ENCODE results near the gene ACOT12. TPM values are rescaled to one million over a fixed set of nuclear protein-coding genes. Genes with fewer than 3 reads are reported as not detected.

ACOT12 gene
- total and polyA plus RNA-seq, 2 of the 13 experiments (the other 11 are each of a cell fraction or from before 2014, with no cell fraction given), result not detected

- TF ChIP-seq ZFP90 (CRISPR knock-in tag; IDR thresholded peaks at IDR 0.05; ENCODE audit: borderline replicate concordance) (no peak), HDAC1 (CRISPR knock-in tag; IDR thresholded peaks at IDR 0.05) (peak; percentile 98), RFXANK (CRISPR knock-in tag; IDR thresholded peaks at IDR 0.05) (no peak; the same call in 1 of the 2 replicates), FOXP1 (IDR thresholded peaks at IDR 0.05) (no peak), FOXP1 (CRISPR knock-in tag; IDR thresholded peaks at IDR 0.05) (0 out of 2 replicates have a peak, but pooled peaks have one; percentile 37), ZFX (CRISPR knock-in tag; IDR thresholded peaks at IDR 0.05; ENCODE audit: low read depth) (peak; percentile 86), MED1 (CRISPR knock-in tag; IDR thresholded peaks at IDR 0.05) (peak; percentile 34), RAD51 (IDR thresholded peaks at IDR 0.05; ENCODE audit: borderline replicate concordance) (no peak), ZNF556 (CRISPR knock-in tag; IDR thresholded peaks at IDR 0.05; ENCODE audit: borderline replicate concordance) (peak; percentile 95), NR2F6 (IDR thresholded peaks at IDR 0.05) (no peak), NR2F6 (CRISPR knock-in tag; IDR thresholded peaks at IDR 0.05) (peak; percentile 65; the same call in 1 of the 2 replicates), SAFB2 (CRISPR knock-in tag; IDR thresholded peaks at IDR 0.05; ENCODE audit: borderline replicate concordance, low read depth) (peak; percentile 44; the same call in 1 of the 2 replicates), ONECUT2 (CRISPR knock-in tag; IDR thresholded peaks at IDR 0.05) (0 out of 2 replicates have a peak, but pooled peaks have one; percentile 29), SAP130 (CRISPR knock-in tag; IDR thresholded peaks at IDR 0.05; ENCODE audit: low read depth) (peak; percentile 97), TBL1XR1 (IDR thresholded peaks at IDR 0.05; ENCODE audit: borderline replicate concordance, low read length, partially characterized antibody) (no peak), ZNF331 (CRISPR knock-in tag; IDR thresholded peaks at IDR 0.05) (peak; percentile 53; the same call in 1 of the 2 replicates), ZNF883 (CRISPR knock-in tag; IDR thresholded peaks at IDR 0.05; ENCODE audit: not compliant biosample characterization) (no peak), SATB2 (CRISPR knock-in tag; IDR thresholded peaks at IDR 0.05) (no peak), ZNF816 (CRISPR knock-in tag; IDR thresholded peaks at IDR 0.05; ENCODE audit: borderline replicate concordance) (peak; percentile 82; the same call in 1 of the 2 replicates), NR1H2 (CRISPR knock-in tag; IDR thresholded peaks at IDR 0.05; ENCODE audit: borderline replicate concordance, low read depth) (no peak), ZNF431 (CRISPR knock-in tag; IDR thresholded peaks at IDR 0.05; ENCODE audit: borderline replicate concordance, low read depth) (peak; percentile 89), KMT2B (CRISPR knock-in tag; IDR thresholded peaks at IDR 0.05) (peak; percentile 99), ZBTB25 (CRISPR knock-in tag; IDR thresholded peaks at IDR 0.05) (peak; percentile 74)
- TF ChIP-seq, protein P1, sequence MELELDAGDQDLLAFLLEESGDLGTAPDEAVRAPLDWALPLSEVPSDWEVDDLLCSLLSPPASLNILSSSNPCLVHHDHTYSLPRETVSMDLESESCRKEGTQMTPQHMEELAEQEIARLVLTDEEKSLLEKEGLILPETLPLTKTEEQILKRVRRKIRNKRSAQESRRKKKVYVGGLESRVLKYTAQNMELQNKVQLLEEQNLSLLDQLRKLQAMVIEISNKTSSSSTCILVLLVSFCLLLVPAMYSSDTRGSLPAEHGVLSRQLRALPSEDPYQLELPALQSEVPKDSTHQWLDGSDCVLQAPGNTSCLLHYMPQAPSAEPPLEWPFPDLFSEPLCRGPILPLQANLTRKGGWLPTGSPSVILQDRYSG (CRISPR knock-in tag; IDR thresholded peaks at IDR 0.05), result no peak
- TF ChIP-seq, protein P2, sequence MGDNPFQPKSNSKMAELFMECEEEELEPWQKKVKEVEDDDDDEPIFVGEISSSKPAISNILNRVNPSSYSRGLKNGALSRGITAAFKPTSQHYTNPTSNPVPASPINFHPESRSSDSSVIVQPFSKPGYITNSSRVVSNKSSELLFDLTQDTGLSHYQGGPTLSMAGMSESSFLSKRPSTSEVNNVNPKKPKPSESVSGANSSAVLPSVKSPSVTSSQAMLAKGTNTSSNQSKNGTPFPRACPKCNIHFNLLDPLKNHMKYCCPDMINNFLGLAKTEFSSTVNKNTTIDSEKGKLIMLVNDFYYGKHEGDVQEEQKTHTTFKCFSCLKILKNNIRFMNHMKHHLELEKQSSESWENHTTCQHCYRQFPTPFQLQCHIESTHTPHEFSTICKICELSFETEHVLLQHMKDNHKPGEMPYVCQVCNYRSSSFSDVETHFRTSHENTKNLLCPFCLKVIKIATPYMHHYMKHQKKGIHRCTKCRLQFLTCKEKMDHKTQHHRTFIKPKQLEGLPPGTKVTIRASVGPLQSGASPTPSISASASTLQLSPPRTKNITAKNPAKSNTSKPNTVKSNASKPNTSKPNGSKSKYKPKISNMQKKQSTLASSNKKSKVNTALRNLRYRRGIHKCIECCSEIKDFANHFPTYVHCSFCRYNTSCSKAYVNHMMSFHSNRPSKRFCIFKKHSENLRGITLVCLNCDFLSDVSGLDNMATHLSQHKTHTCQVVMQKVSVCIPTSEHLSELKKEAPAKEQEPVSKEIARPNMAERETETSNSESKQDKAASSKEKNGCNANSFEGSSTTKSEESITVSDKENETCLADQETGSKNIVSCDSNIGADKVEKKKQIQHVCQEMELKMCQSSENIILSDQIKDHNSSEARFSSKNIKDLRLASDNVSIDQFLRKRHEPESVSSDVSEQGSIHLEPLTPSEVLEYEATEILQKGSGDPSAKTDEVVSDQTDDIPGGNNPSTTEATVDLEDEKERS (CRISPR knock-in tag; IDR thresholded peaks at IDR 0.05), result peak; percentile 92
- TF ChIP-seq, protein P3, sequence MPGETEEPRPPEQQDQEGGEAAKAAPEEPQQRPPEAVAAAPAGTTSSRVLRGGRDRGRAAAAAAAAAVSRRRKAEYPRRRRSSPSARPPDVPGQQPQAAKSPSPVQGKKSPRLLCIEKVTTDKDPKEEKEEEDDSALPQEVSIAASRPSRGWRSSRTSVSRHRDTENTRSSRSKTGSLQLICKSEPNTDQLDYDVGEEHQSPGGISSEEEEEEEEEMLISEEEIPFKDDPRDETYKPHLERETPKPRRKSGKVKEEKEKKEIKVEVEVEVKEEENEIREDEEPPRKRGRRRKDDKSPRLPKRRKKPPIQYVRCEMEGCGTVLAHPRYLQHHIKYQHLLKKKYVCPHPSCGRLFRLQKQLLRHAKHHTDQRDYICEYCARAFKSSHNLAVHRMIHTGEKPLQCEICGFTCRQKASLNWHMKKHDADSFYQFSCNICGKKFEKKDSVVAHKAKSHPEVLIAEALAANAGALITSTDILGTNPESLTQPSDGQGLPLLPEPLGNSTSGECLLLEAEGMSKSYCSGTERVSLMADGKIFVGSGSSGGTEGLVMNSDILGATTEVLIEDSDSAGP (CRISPR knock-in tag; IDR thresholded peaks at IDR 0.05; ENCODE audit: borderline replicate concordance), result peak; percentile 87
These were observed 92.5 kb downstream of the ACOT12 start, which contains the start of gene ZCCHC9 (continued) for GRCh38 chr5:81301271-81302015.
